HCT116 (cell line): ENCODE results near the gene TRPV5. TPM values are rescaled to one million over a fixed set of nuclear protein-coding genes. Genes with fewer than 3 reads are reported as not detected.

ENCODE experiments used
- ATAC-seq: fragments of 200-7000 bp; cut with Tn5 transposase; 2 replicates; pipeline ENCODE4 v1.9.1; 2020; ENCODE audit warnings: mild to moderate bottlenecking, moderate library complexity
- BruUV-seq: library from RNA; stranded (reverse); fragments of 400-500 nt; replicated peaks from 2 replicates; lab custom pipeline; 2021; lab: Mats Ljungman, UMichigan
- CTCF ChIA-PET: fragments of 300-600 bp; sonication (Branson Sonifier 250); formaldehyde crosslinking; loops from one replicate; lab custom pipeline; 2021; ENCODE audit warnings: antibody characterized with exemption; lab: Charles Lee
- POLR2A ChIA-PET: fragments of 300-600, 350-600 bp; sonication (Branson Sonifier 250); formaldehyde crosslinking; loops from one replicate; lab custom pipeline; 2021; ENCODE audit warnings: antibody characterized with exemption; lab: Charles Lee
- RAD21 ChIA-PET, 2 experiments: fragments of 300-600 bp; sonication (Branson Sonifier 250); formaldehyde crosslinking; loops; one replicate each; lab custom pipeline; 2023; ENCODE audit warnings: low total read pairs in 2 of 2; ENCODE audit not compliant: uncharacterized antibody in 2 of 2, unreplicated experiment in 2 of 2, low non-redundant PET in 1 of 2; lab: Charles Lee
- DNase-seq: peaks from one replicate; pipeline ENCODE4 v3.0.0-alpha.2; 2010; ENCODE audit warnings: low read depth, low spot score
- H2AFZ ChIP-seq: fragments of 200-600 bp; shearing (Covaris generic), sonication (generic); 2 replicates; pipeline ENCODE4 v1.6.1; 2017; ENCODE audit warnings: low read depth, mixed run types, mixed read lengths, antibody characterized with exemption, low read length; ENCODE audit not compliant: poor library complexity, severe bottlenecking
- H3K27ac ChIP-seq: 2 replicates; pipeline ENCODE4 v1.5.1; 2012; ENCODE audit warnings: low read depth, low read length
- H3K27me3 ChIP-seq: fragments of 200-600 bp; sonication (generic); 2 replicates; pipeline ENCODE4 v1.6.1; 2016; ENCODE audit warnings: mixed run types, low read length, mixed read lengths; ENCODE audit not compliant: insufficient read depth
- H3K36me3 ChIP-seq, 2 experiments: fragments of 200-500 bp in 1 of 2; fragments of 200-600 bp in 1 of 2; sonication (Bioruptor generic) in 1 of 2; sonication (generic) in 1 of 2; 2 replicates each; pipeline versions ENCODE4 v1.5.1 to v1.6.1; 2014 to 2016; ENCODE audit warnings: low read length in 2 of 2, inconsistent platforms in 1 of 2, mixed read lengths in 1 of 2, mixed run types in 1 of 2; ENCODE audit not compliant: insufficient read depth in 2 of 2, control insufficient read depth in 1 of 2
- H3K4me1 ChIP-seq, 2 experiments: fragments of 200-600 bp in 1 of 2; sonication (generic) in 1 of 2; 2 replicates each; pipeline versions ENCODE4 v1.5.1 to v1.6.1; 2012 to 2017; ENCODE audit warnings: low read length in 2 of 2, inconsistent platforms in 1 of 2, mild to moderate bottlenecking in 1 of 2, mixed read lengths in 1 of 2, mixed run types in 1 of 2, moderate library complexity in 1 of 2; ENCODE audit not compliant: insufficient read depth in 2 of 2, control insufficient read depth in 1 of 2
- H3K4me2 ChIP-seq: fragments of 200-600 bp; sonication (generic); 2 replicates; pipeline ENCODE4 v1.6.1; 2017; ENCODE audit warnings: mixed run types, low read length, mixed read lengths
- H3K4me3 ChIP-seq, 2 experiments: fragments of 200-600 bp in 1 of 2; sonication (generic) in 1 of 2; replicated peaks in 1 of 2; 2 replicates each; pipeline ENCODE4 v1.5.1; 2011 to 2016; ENCODE audit warnings: low read length in 2 of 2, control low read depth in 1 of 2, low read depth in 1 of 2, mild to moderate bottlenecking in 1 of 2, mixed read lengths in 1 of 2, mixed run types in 1 of 2
- H3K79me2 ChIP-seq: fragments of 200-600 bp; sonication (generic); 2 replicates; pipeline ENCODE4 v1.6.1; 2017; ENCODE audit warnings: mild to moderate bottlenecking, mixed run types, low read length, moderate library complexity, mixed read lengths; ENCODE audit not compliant: insufficient read depth
- H3K9ac ChIP-seq: fragments of 200-600 bp; sonication (generic); 2 replicates; pipeline ENCODE4 v1.6.1; 2016; ENCODE audit warnings: low read length, mixed read lengths
- H3K9me2 ChIP-seq: fragments of 200-600 bp; sonication (generic), shearing (Covaris generic); 2 replicates; pipeline ENCODE4 v1.6.1; 2017; ENCODE audit warnings: mixed run types, mild to moderate bottlenecking, moderate library complexity; ENCODE audit not compliant: insufficient read depth
- H3K9me3 ChIP-seq, 2 experiments: fragments of 200-500 bp in 1 of 2; fragments of 200-600 bp in 1 of 2; sonication (Bioruptor generic) in 1 of 2; sonication (generic) in 1 of 2; 2 replicates each; pipeline ENCODE4 v1.6.1; 2014 to 2017; ENCODE audit warnings: low read length in 2 of 2, mixed read lengths in 2 of 2, inconsistent platforms in 1 of 2, low read depth in 1 of 2, mild to moderate bottlenecking in 1 of 2, mixed run types in 1 of 2, moderate library complexity in 1 of 2; ENCODE audit not compliant: control insufficient read depth in 1 of 2, insufficient read depth in 1 of 2
- H4K20me1 ChIP-seq: fragments of 200-600 bp; sonication (generic), shearing (Covaris generic); 2 replicates; pipeline ENCODE4 v1.6.1; 2017; ENCODE audit warnings: mixed run types, mild to moderate bottlenecking, moderate library complexity; ENCODE audit not compliant: insufficient read depth
- ATF3 ChIP-seq: IDR thresholded peaks from 2 replicates; pipeline ENCODE4 v1.6.1; 2012
- CEBPB ChIP-seq: IDR thresholded peaks from 2 replicates; pipeline ENCODE4 v1.6.1; 2012; ENCODE audit warnings: low read depth
- EGR1 ChIP-seq: IDR thresholded peaks from 2 replicates; pipeline ENCODE4 v1.6.1; 2012; ENCODE audit warnings: low read depth
- ELF1 ChIP-seq: IDR thresholded peaks from 2 replicates; pipeline ENCODE4 v1.6.1; 2012; ENCODE audit warnings: low read depth, borderline replicate concordance
- EZH2phosphoT487 ChIP-seq: fragments of 200-600 bp; IDR thresholded peaks from 2 replicates; pipeline ENCODE4 v1.6.1; 2018; ENCODE audit warnings: antibody characterized with exemption, borderline replicate concordance
- TCF7L2 ChIP-seq: IDR thresholded peaks from 2 replicates; pipeline ENCODE4 v1.7.0; 2011; ENCODE audit warnings: borderline replicate concordance, inconsistent platforms; ENCODE audit not compliant: insufficient read depth, insufficient read length; ENCODE audit errors: extremely low read depth
- YY1 ChIP-seq: IDR thresholded peaks from 2 replicates; pipeline ENCODE4 v1.6.1; 2011; ENCODE audit warnings: low read length, low read depth, moderate library complexity, mild to moderate bottlenecking; ENCODE audit not compliant: insufficient replicate concordance; ENCODE audit errors: extremely low read depth
- ZBTB33 ChIP-seq: IDR thresholded peaks from 2 replicates; pipeline ENCODE4 v1.6.1; 2011; ENCODE audit warnings: mild to moderate bottlenecking, low read length, moderate library complexity; ENCODE audit not compliant: insufficient replicate concordance; ENCODE audit errors: extremely low read depth
- ZFX ChIP-seq: fragments of 450-650 bp; IDR thresholded peaks from 2 replicates; pipeline ENCODE4 v1.6.1; 2017
- intact Hi-C: fragments of 100-400 bp; cut with micrococcal nuclease; formaldehyde crosslinking; loops from 2 replicates; pipeline ENCODE4 v1.10.0; 2022
- total RNA-seq: library from RNA; stranded (reverse); gene quantifications from one replicate; pipeline ENCODE4 v1.2.1, GENCODE V29; 2021; ENCODE audit not compliant: unreplicated experiment

The TRPV5 gene
- total RNA-seq, 1 experiment from 2014 or later: not detected

- ATAC-seq: no peak
- intact Hi-C loops: no loop called here
- H3K4me1 ChIP-seq: no peaks in the 10 kb centered on the region
- no peak overlapping the region for H3K9ac ChIP-seq
- POLR2A ChIA-PET: no interaction called here
- no peak overlapping the region for H3K27ac ChIP-seq
- H3K27me3 ChIP-seq: no peaks in the 10 kb centered on the region
- no peak overlapping the region for H2AFZ ChIP-seq
- TF ChIP-seq ZFX (no peak), ATF3 (no peak), YY1 (no peak), TCF7L2 (no peak), ZBTB33 (no peak), ELF1 (no peak), EZH2phosphoT487 (no peak), CEBPB (no peak), EGR1 (no peak)
- TF ChIP-seq, all 23 proteins: peak for 0
- BruUV-seq: no TSS peak
- Histone ChIP-seq H3K4me2 (no peak overlapping the region), H3K9me2 (no peaks in the 10 kb centered on the region), H3K4me3 (no peak overlapping the region), H3K9me3 (no peaks in the 10 kb centered on the region), H3K79me2 (no peaks in the 10 kb centered on the region), H3K36me3 (no peaks in the 10 kb centered on the region), H4K20me1 (no peaks in the 10 kb centered on the region)
- CTCF ChIA-PET: interaction anchor here (1.2 to 2.2 kb wide), 2 partner anchors 14 to 236 kb away, joined by 3 to 13 read pairs; no protein-coding TSS in a partner anchor
- DNase-seq: no peak
- RAD21 ChIA-PET: no interaction called here
These were observed 66.0 kb downstream of the TRPV5 start for GRCh38 chr7:142867398-142868187.
